Vagina (tissue), 2 donors: ENCODE data around the gene SLTM. TPM values are rescaled to one million over a fixed set of nuclear protein-coding genes. Genes with fewer than 3 reads are reported as not detected.
A peak's percentile ranks its signal among the peaks of the same experiment; 100 is the strongest.

Experiments
- DNase-seq, 2 donors: peaks; one replicate each; pipeline ENCODE4 v3.0.0-alpha.2; 2017; ENCODE audit errors: extremely low spot score in 2 of 2
- H3K27ac ChIP-seq: fragments of 200-600 bp; sonication (generic); one replicate; pipeline ENCODE4 v1.5.1; 2019
- H3K27me3 ChIP-seq: fragments of 200-600 bp; sonication (generic); one replicate; pipeline ENCODE4 v1.5.1; 2019
- H3K36me3 ChIP-seq, 2 donors: fragments of 200-600 bp; sonication (generic); one replicate each; pipeline ENCODE4 v1.5.1; 2017 to 2019
- H3K4me1 ChIP-seq: fragments of 200-600 bp; sonication (generic); one replicate; pipeline ENCODE4 v1.5.1; 2019
- H3K4me3 ChIP-seq, 2 donors: fragments of 200-600 bp; sonication (generic); 1 replicate in 1 of 2; 2 replicates in 1 of 2; pipeline ENCODE4 v1.5.1; 2016 to 2019
- H3K9me3 ChIP-seq: fragments of 200-600 bp; sonication (generic); one replicate; pipeline ENCODE4 v1.5.1; 2019
- POLR2A ChIP-seq, 2 donors: fragments of 450-650 bp; IDR thresholded peaks; one replicate each; pipeline ENCODE4 v1.6.1; 2017; ENCODE audit warnings: antibody characterized with exemption in 2 of 2, mild to moderate bottlenecking in 2 of 2, moderate library complexity in 2 of 2
- POLR2AphosphoS5 ChIP-seq, 2 donors: sonication (generic); formaldehyde crosslinking; IDR thresholded peaks; one replicate each; pipeline ENCODE4 v1.9.0; 2017; ENCODE audit warnings: antibody characterized with exemption in 2 of 2, mild to moderate bottlenecking in 2 of 2, low read depth in 1 of 2; ENCODE audit not compliant: insufficient read depth in 1 of 2
- intact Hi-C: fragments of 100-400 bp; cut with DNase I; formaldehyde crosslinking; loops from one replicate; pipeline ENCODE4 v1.15.1; 2023
- total RNA-seq: library from RNA; depleted of rRNA; stranded (reverse); fragments of >200 nt; gene quantifications from one replicate; pipeline ENCODE4 v1.2.3, GENCODE V29; 2016
- TF ChIP-seq, protein P1 (sequence below), 3 experiments: fragments of 450-650 bp in 2 of 3; fragments of 200-600 bp in 1 of 3; sonication (generic) in 1 of 3; IDR thresholded peaks; one replicate each; pipeline ENCODE4 v1.5.1; 2017 to 2019; ENCODE audit warnings: antibody characterized with exemption in 3 of 3, mild to moderate bottlenecking in 2 of 3, moderate library complexity in 2 of 3

The SLTM gene
- total RNA-seq, 1 donor from 2014 or later, result 76.9 TPM

DNA sequence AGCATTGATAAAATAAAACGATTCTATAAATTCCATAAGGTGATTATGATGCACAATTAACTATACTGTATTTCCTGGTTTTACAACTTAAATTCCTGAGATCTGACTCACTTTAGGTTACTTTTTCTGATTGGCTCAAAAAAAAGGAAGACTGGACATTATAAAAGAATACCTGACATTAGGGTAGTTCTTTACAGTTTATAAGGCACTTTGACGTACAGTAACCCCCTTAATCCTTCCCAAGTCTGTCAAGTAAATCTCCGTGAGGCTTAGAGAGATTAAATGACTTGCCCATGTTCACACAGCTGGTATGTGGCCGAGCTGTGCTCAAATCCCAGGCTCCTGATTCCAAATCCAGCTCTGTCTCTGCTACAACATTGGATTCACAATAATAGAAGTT, 1.0 kb upstream of the SLTM start:
- Histone ChIP-seq H3K27me3 (no peaks in the 10 kb centered on the region), H3K4me3 (peak overlapping the region; percentile 58 to 70), H3K27ac (peak overlapping the region; percentile 98), H3K4me1 (peaks cover 29% of the 10 kb centered on the region), H3K9me3 (no peaks in the 10 kb centered on the region), H3K36me3 (no peaks in the 10 kb centered on the region)
- TF ChIP-seq, protein P1, sequence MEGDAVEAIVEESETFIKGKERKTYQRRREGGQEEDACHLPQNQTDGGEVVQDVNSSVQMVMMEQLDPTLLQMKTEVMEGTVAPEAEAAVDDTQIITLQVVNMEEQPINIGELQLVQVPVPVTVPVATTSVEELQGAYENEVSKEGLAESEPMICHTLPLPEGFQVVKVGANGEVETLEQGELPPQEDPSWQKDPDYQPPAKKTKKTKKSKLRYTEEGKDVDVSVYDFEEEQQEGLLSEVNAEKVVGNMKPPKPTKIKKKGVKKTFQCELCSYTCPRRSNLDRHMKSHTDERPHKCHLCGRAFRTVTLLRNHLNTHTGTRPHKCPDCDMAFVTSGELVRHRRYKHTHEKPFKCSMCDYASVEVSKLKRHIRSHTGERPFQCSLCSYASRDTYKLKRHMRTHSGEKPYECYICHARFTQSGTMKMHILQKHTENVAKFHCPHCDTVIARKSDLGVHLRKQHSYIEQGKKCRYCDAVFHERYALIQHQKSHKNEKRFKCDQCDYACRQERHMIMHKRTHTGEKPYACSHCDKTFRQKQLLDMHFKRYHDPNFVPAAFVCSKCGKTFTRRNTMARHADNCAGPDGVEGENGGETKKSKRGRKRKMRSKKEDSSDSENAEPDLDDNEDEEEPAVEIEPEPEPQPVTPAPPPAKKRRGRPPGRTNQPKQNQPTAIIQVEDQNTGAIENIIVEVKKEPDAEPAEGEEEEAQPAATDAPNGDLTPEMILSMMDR (IDR thresholded peaks at IDR 0.05), result no peak
- TF ChIP-seq POLR2AphosphoS5 (IDR thresholded peaks at IDR 0.05; ENCODE audit: insufficient read depth in 1 of 2, low read depth in 1 of 2), result no peak
- TF ChIP-seq POLR2A (IDR thresholded peaks at IDR 0.05), result no peak
- DNase-seq, result no peak
- intact Hi-C loops, result loop anchor here (5.0 kb wide), 1 partner anchor 2002 kb away; no protein-coding TSS in a partner anchor

DNA sequence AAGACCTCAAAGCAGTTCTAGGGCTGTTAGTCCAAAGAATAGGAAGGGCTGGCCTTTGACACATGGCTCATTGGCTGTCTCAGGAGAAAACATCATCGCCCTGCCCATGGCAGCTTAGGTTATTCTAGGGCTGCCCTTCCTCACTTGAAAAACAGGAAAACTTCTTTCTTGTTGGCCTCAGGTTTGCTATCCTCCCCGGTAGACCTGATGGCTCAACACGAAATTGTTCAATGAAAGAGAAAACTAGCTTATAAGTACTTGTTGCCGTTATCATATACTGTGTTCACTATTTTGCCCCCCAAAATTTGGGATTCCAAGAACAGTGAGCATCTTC, 602 bp upstream of the SLTM start:
- no peak for DNase-seq
- intact Hi-C loops, result loop anchor here (5.0 kb wide), 1 partner anchor 2002 kb away; no protein-coding TSS in a partner anchor
- Histone ChIP-seq H3K27me3 (no peaks in the 10 kb centered on the region), H3K4me1 (peaks cover 29% of the 10 kb centered on the region), H3K9me3 (no peaks in the 10 kb centered on the region), H3K4me3 (peak overlapping the region; percentile 58 to 70), H3K27ac (peak overlapping the region; percentile 98), H3K36me3 (no peaks in the 10 kb centered on the region)
- no peak for TF ChIP-seq POLR2A (IDR thresholded peaks at IDR 0.05)
- no peak for TF ChIP-seq POLR2AphosphoS5 (IDR thresholded peaks at IDR 0.05; ENCODE audit: insufficient read depth in 1 of 2, low read depth in 1 of 2)
- TF ChIP-seq, protein P1 (IDR thresholded peaks at IDR 0.05), result no peak

DNA sequence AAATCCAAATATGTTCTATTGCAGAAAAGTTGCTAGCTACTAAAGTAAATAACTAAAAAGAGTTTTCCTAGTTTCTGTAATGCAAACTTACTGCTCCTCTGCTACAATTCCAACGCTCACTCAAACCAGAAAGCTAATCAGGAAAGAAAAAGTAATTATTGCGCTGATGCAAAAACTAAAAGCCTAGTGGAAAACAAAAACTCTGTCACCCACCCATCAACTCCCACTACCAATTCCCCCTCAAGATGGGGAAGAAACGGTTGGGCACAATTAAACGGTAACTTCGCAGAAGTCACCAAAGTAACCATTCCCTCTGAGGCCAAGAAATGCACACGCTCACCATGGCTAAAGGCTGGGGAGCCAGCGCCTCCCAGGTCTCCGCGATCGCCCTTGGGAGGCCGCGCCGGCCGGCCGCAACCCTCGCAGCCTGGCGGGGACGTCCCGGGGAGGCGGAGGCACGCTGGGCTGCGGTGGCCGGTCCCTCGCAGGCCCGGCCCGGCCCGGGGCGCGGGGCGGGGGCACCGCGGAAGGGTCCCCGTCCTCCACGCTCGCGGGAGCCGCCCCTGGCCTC, 684 bp downstream of the SLTM start:
- peaks cover 0 to 4% of the 10 kb centered on the region in 2 donors for H3K36me3 ChIP-seq
- no peak for DNase-seq
- no peak for TF ChIP-seq POLR2AphosphoS5 (IDR thresholded peaks at IDR 0.05; ENCODE audit: insufficient read depth in 1 of 2, low read depth in 1 of 2)
- TF ChIP-seq, protein P1 (IDR thresholded peaks at IDR 0.05), result no peak
- TF ChIP-seq POLR2A (IDR thresholded peaks at IDR 0.05), result no peak
- peak overlapping the region; percentile 98 for H3K27ac ChIP-seq
- H3K4me1 ChIP-seq, result peaks cover 29% of the 10 kb centered on the region
- no peaks in the 10 kb centered on the region for H3K27me3 ChIP-seq
- no peaks in the 10 kb centered on the region for H3K9me3 ChIP-seq
- H3K4me3 ChIP-seq, result peak overlapping the region; percentile 58 to 70
- intact Hi-C loops, result loop anchor here (5.0 kb wide), 1 partner anchor 2000 kb away; no protein-coding TSS in a partner anchor

DNA sequence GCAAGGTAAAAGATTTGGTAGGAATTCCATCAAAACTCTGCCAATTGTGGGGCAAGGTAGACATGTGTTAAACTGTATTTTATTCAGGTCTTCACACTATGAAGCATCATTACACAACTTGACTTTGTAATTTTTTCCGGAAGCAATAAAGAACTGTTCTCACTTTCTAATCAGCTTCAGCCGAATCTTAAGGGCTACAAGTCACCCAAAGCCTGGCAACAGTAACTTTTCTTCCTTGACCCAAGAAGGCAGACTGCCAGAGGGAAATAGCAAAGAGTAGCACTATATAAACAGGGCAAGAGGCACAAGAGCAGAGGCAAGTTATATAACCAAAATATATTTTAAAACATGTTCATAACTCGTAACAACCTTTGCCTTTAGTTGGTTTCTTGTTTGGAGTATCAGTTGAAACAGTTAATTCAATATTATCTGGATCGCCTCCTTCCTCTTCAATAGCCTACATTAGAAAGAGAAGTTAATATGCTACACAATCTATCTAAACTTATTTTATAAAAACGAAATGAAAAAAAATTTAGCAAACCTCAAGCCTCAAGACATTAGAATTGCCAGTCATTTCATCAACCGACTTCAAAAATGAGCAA, 1.4 kb downstream of the SLTM start:
- DNase-seq, result no peak
- Histone ChIP-seq H3K27me3 (no peaks in the 10 kb centered on the region), H3K4me3 (peak overlapping the region; percentile 58 to 70), H3K9me3 (no peaks in the 10 kb centered on the region), H3K4me1 (peaks cover 29% of the 10 kb centered on the region), H3K27ac (peak overlapping the region; percentile 98), H3K36me3 (peaks cover 0 to 11% of the 10 kb centered on the region in 2 donors)
- TF ChIP-seq, protein P1 (IDR thresholded peaks at IDR 0.05), result no peak
- TF ChIP-seq POLR2A (IDR thresholded peaks at IDR 0.05), result no peak
- TF ChIP-seq POLR2AphosphoS5 (IDR thresholded peaks at IDR 0.05; ENCODE audit: insufficient read depth in 1 of 2, low read depth in 1 of 2), result peak in 1 of 2 donors; percentile 29
- intact Hi-C loops, result loop anchor here (5.0 kb wide), 1 partner anchor 2000 kb away; no protein-coding TSS in a partner anchor

DNA sequence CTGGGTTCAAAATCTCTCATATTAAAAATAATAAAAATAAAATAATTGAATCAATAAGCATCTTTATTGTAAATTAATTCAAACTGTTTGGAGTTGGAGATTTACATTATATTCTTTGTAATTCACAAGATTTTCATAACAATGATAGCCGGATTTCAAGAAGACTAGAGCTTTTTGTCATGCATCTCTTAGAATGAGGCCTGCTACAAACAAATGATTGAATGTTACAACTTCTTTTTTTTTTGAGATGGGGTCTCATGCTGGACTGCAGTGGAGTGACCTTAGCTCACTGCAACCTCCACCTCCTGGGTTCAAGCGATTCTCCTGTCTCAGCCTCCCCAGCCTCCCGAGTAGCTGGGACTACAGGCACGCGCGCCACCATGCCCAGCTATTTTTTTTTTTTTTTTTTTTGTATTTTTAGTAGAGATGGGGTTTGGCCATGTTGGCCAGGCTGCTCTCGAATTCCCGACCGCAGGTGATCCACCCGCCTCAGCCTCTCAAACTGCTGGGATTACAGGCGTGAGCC, 3.5 kb downstream of the SLTM start:
- Histone ChIP-seq H3K9me3 (no peaks in the 10 kb centered on the region), H3K27ac (no peak overlapping the region), H3K36me3 (peaks cover 0 to 22% of the 10 kb centered on the region in 2 donors), H3K27me3 (no peaks in the 10 kb centered on the region), H3K4me1 (peaks cover 35% of the 10 kb centered on the region), H3K4me3 (no peak overlapping the region)
- TF ChIP-seq POLR2AphosphoS5 (IDR thresholded peaks at IDR 0.05; ENCODE audit: insufficient read depth in 1 of 2, low read depth in 1 of 2), result no peak
- TF ChIP-seq POLR2A (IDR thresholded peaks at IDR 0.05), result no peak
- TF ChIP-seq, protein P1 (IDR thresholded peaks at IDR 0.05), result no peak
- intact Hi-C loops, result loop anchor here (5.0 kb wide), 1 partner anchor 1998 kb away; no protein-coding TSS in a partner anchor
- no peak for DNase-seq
